Measurements from ENCODE around the gene NME7.

NME7 gene

GRCh38 chr1:169106095-169106920 lies 261.3 kb downstream of the NME7 start, which contains the start of gene ATP1B1 (continued):
- TF ChIP-seq WT1 (tag by site-specific recombination; IDR thresholded peaks at IDR 0.05) (0 out of 2 replicates have a peak, but pooled peaks have one; percentile 39), ZNF214 (tag by site-specific recombination; IDR thresholded peaks at IDR 0.05; ENCODE audit: borderline replicate concordance) (no peak), ZNF677 (tag by site-specific recombination; IDR thresholded peaks at IDR 0.05) (no peak), ZSCAN23 (tag by site-specific recombination; IDR thresholded peaks at IDR 0.05) (peak; percentile 36; the same call in 1 of the 2 replicates), KLF16 (tag by site-specific recombination; IDR thresholded peaks at IDR 0.05) (peak; percentile 41), ZNF707 (tag by site-specific recombination; IDR thresholded peaks at IDR 0.05) (no peak), HOXC10 (CRISPR knock-in tag; IDR thresholded peaks at IDR 0.05) (no peak), ZNF558 (tag by site-specific recombination; IDR thresholded peaks at IDR 0.05) (no peak), ZNF184 (tag by site-specific recombination; IDR thresholded peaks at IDR 0.05) (no peak), ZBTB26 (tag by site-specific recombination; optimal IDR thresholded peaks at IDR 0.05) (peak; percentile 92), ZNF423 (tag by site-specific recombination; IDR thresholded peaks at IDR 0.05) (0 out of 2 replicates have a peak, but pooled peaks have one; percentile 21), ZIC2 (tag by site-specific recombination; IDR thresholded peaks at IDR 0.05) (peak; percentile 26), ZNF366 (tag by site-specific recombination; conservative IDR thresholded peaks at IDR 0.05) (0 out of 2 replicates have a peak, but pooled peaks have one; percentile 19), PATZ1 (tag by site-specific recombination; IDR thresholded peaks at IDR 0.05) (peak; percentile 94), ZNF391 (tag by site-specific recombination; IDR thresholded peaks at IDR 0.05; ENCODE audit: borderline replicate concordance, low read depth) (peak; percentile 19; the same call in 1 of the 2 replicates), ZNF335 (tag by site-specific recombination; conservative IDR thresholded peaks at IDR 0.05) (peak; percentile 45; the same call in 1 of the 2 replicates), ZNF133 (tag by site-specific recombination; IDR thresholded peaks at IDR 0.05) (no peak), ZNF449 (tag by site-specific recombination; IDR thresholded peaks at IDR 0.05) (peak; percentile 97), ZNF704 (tag by site-specific recombination; IDR thresholded peaks at IDR 0.05) (no peak), ZBTB8A (tag by site-specific recombination; IDR thresholded peaks at IDR 0.05) (peak; percentile 84), ZNF529 (tag by site-specific recombination; IDR thresholded peaks at IDR 0.05; ENCODE audit: insufficient replicate concordance) (no peak), ZNF785 (tag by site-specific recombination; IDR thresholded peaks at IDR 0.05) (no peak), ZNF37A (tag by site-specific recombination; IDR thresholded peaks at IDR 0.05) (no peak), ZNF514 (tag by site-specific recombination; IDR thresholded peaks at IDR 0.05) (no peak), ZSCAN30 (tag by site-specific recombination; IDR thresholded peaks at IDR 0.05) (peak; percentile 7; the same call in 1 of the 2 replicates), ZNF248 (tag by site-specific recombination; IDR thresholded peaks at IDR 0.05) (no peak)
- TF ChIP-seq, protein P1, sequence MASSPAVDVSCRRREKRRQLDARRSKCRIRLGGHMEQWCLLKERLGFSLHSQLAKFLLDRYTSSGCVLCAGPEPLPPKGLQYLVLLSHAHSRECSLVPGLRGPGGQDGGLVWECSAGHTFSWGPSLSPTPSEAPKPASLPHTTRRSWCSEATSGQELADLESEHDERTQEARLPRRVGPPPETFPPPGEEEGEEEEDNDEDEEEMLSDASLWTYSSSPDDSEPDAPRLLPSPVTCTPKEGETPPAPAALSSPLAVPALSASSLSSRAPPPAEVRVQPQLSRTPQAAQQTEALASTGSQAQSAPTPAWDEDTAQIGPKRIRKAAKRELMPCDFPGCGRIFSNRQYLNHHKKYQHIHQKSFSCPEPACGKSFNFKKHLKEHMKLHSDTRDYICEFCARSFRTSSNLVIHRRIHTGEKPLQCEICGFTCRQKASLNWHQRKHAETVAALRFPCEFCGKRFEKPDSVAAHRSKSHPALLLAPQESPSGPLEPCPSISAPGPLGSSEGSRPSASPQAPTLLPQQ (tag by site-specific recombination; IDR thresholded peaks at IDR 0.05) = 0 out of 2 replicates have a peak, but pooled peaks have one; percentile 2
- TF ChIP-seq, protein P2, sequence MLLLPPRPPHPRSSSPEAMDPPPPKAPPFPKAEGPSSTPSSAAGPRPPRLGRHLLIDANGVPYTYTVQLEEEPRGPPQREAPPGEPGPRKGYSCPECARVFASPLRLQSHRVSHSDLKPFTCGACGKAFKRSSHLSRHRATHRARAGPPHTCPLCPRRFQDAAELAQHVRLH (tag by site-specific recombination; IDR thresholded peaks at IDR 0.05) = 0 out of 2 replicates have a peak, but pooled peaks have one; percentile 23
- TF ChIP-seq, protein P3, sequence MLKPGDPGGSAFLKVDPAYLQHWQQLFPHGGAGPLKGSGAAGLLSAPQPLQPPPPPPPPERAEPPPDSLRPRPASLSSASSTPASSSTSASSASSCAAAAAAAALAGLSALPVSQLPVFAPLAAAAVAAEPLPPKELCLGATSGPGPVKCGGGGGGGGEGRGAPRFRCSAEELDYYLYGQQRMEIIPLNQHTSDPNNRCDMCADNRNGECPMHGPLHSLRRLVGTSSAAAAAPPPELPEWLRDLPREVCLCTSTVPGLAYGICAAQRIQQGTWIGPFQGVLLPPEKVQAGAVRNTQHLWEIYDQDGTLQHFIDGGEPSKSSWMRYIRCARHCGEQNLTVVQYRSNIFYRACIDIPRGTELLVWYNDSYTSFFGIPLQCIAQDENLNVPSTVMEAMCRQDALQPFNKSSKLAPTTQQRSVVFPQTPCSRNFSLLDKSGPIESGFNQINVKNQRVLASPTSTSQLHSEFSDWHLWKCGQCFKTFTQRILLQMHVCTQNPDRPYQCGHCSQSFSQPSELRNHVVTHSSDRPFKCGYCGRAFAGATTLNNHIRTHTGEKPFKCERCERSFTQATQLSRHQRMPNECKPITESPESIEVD (tag by site-specific recombination; IDR thresholded peaks at IDR 0.05) = no peak

Measured in HEK293 (cell line).